ENCODE data around the gene CACNA1H. TPM values are rescaled to one million over a fixed set of nuclear protein-coding genes. Genes with fewer than 3 reads are reported as not detected.

The CACNA1H gene
- total and polyA plus RNA-seq, 9 of the 15 experiments (the other 6 are each of a cell fraction or from before 2014, with no cell fraction given): 0.10 to 0.18 TPM; not detected in 7

- Histone ChIP-seq H3K9me3 (replicated peaks; ENCODE audit: control insufficient read depth, insufficient read depth, low read depth, low read length) (no peaks in the 10 kb centered on the region), H3K36me3 (ENCODE audit: control insufficient read depth, insufficient read depth, low read length) (no peaks in the 10 kb centered on the region), H3K79me2 (ENCODE audit: control insufficient read depth, insufficient read depth, low read length) (no peaks in the 10 kb centered on the region), H4K20me1 (replicated peaks; ENCODE audit: control insufficient read depth, insufficient read depth, low read length) (peaks cover 4% of the 10 kb centered on the region; the same call in 1 of the 2 replicates), H3K4me1 (replicated peaks in 1 of 2; ENCODE audit: control insufficient read depth in 2 of 2, insufficient read depth in 2 of 2, low read length in 2 of 2) (peaks cover 0 to 69% of the 10 kb centered on the region in 2 experiments; a peak in 2 of 5 replicates), H3K27ac (ENCODE audit: extremely low read depth, low read depth, low read length) (no peak overlapping the region), H3K9me1 (ENCODE audit: control insufficient read depth, insufficient read depth, low read length) (no peaks in the 10 kb centered on the region), H3K27me3 (ENCODE audit: control insufficient read depth in 2 of 2, insufficient read depth in 2 of 2, low read length in 2 of 2) (peaks cover 6 to 54% of the 10 kb centered on the region in 2 experiments), H3K4me3 (no peak overlapping the region), H3K4me2 (ENCODE audit: insufficient read depth, low read length) (no peak overlapping the region), H2AFZ (ENCODE audit: low read depth, low read length) (no peak overlapping the region), H3K9ac (ENCODE audit: insufficient read depth in 1 of 2, low read depth in 2 of 2, low read length in 2 of 2) (peak overlapping the region in 1 of 2 experiments; percentile 68; a peak in 1 of 4 replicates)
- intact Hi-C loops (cut with micrococcal nuclease): no loop called here
- BruUV-seq (replicated peaks): no TSS peak
- ChIA-PET CTCF (ENCODE audit: low intra/inter-chr PET ratio) (no interaction called here), POLR2A (interaction anchor here (0.5 to 0.6 kb wide), 2 partner anchors 36 to 101 kb away, joined by 3 read pairs; no protein-coding TSS in a partner anchor)
- in situ Hi-C loops (cut with MboI): no loop called here
- ATAC-seq (peak; percentile 55), DNase-seq (ENCODE audit: extremely low read depth in 1 of 4, low spot score in 3 of 4) (peak; percentile 59 to 75 (median 69)), FAIRE-seq (no peak)
- 5% methylated on average over 18 of the region's 21 CpGs for WGBS (ENCODE audit: insufficient coverage, low coverage, missing lambda C conversion rate)
- TF ChIP-seq ZNF24 (IDR thresholded peaks at IDR 0.05): no peak
- no peak for TF ChIP-seq MYNN (IDR thresholded peaks at IDR 0.05)
- TF ChIP-seq MYNN (CRISPR knock-in tag; IDR thresholded peaks at IDR 0.05): no peak
- no peak for TF ChIP-seq PATZ1 (CRISPR knock-in tag; IDR thresholded peaks at IDR 0.05; ENCODE audit: borderline replicate concordance)
- peak; percentile 96 for TF ChIP-seq BCOR (IDR thresholded peaks at IDR 0.05)
- TF ChIP-seq RBM34 (IDR thresholded peaks at IDR 0.05; ENCODE audit: borderline replicate concordance, insufficient read depth, low read length): no peak
- TF ChIP-seq ZNF778 (CRISPR knock-in tag; IDR thresholded peaks at IDR 0.05): no peak
- TF ChIP-seq ZNF347 (CRISPR knock-in tag; IDR thresholded peaks at IDR 0.05; ENCODE audit: low read depth): no peak
- TF ChIP-seq ZBTB12 (CRISPR knock-in tag; IDR thresholded peaks at IDR 0.05): no peak
- TF ChIP-seq POLR2AphosphoS2 (IDR thresholded peaks at IDR 0.05; ENCODE audit: low read length): no peak
- TF ChIP-seq ZBTB17 (CRISPR knock-in tag; IDR thresholded peaks at IDR 0.05): no peak
- no peak for TF ChIP-seq FIP1L1 (IDR thresholded peaks at IDR 0.05; ENCODE audit: low read depth, low read length, poor library complexity, severe bottlenecking)
- TF ChIP-seq KLF10 (CRISPR knock-in tag; IDR thresholded peaks at IDR 0.05): no peak
- no peak for TF ChIP-seq TCF3 (CRISPR knock-in tag; IDR thresholded peaks at IDR 0.05)
- TF ChIP-seq AFF1 (IDR thresholded peaks at IDR 0.05; ENCODE audit: low read depth in 1 of 2, partially characterized antibody in 2 of 2): no peak
- TF ChIP-seq IRF2 (CRISPR knock-in tag; IDR thresholded peaks at IDR 0.05): no peak
- no peak for TF ChIP-seq ZNF124 (CRISPR knock-in tag; IDR thresholded peaks at IDR 0.05)
- no peak for TF ChIP-seq ZNF780A (CRISPR knock-in tag; IDR thresholded peaks at IDR 0.05)
- peak; percentile 50; the same call in 1 of the 2 replicates for TF ChIP-seq HDAC2 (IDR thresholded peaks at IDR 0.05)
These were observed 2.4 kb upstream of the CACNA1H start for GRCh38 chr16:1150511-1150982.

Data from K562 (cell line).